Spleen (tissue), 11 donors: ENCODE measurements around the gene MCM5. TPM values are rescaled to one million over a fixed set of nuclear protein-coding genes. Genes with fewer than 3 reads are reported as not detected.

Source experiments
- DNase-seq: peaks from one replicate; pipeline ENCODE4 v3.0.0-alpha.2; 2020
- H3K27ac ChIP-seq, 8 donors: fragments of 200-600 bp; sonication (generic) in 7 of 8; 1 replicate in 4 of 8; 2 replicates in 4 of 8; pipeline versions ENCODE4 v1.5.0 to v1.8.0; 2016 to 2021; ENCODE audit warnings: inconsistent platforms in 4 of 8, mild to moderate bottlenecking in 4 of 8, moderate library complexity in 1 of 8
- H3K27me3 ChIP-seq, 7 donors: fragments of 200-600 bp; sonication (generic) in 6 of 7; replicated peaks in 1 of 7; 1 replicate in 4 of 7; 2 replicates in 3 of 7; pipeline versions ENCODE4 v1.5.0 to v1.8.0; 2016 to 2021; ENCODE audit warnings: inconsistent platforms in 3 of 7, mild to moderate bottlenecking in 1 of 7
- H3K36me3 ChIP-seq, 6 donors: fragments of 200-600 bp; sonication (generic) in 5 of 6; 1 replicate in 4 of 6; 2 replicates in 2 of 6; pipeline versions ENCODE4 v1.5.0 to v1.8.0; 2016 to 2021; ENCODE audit warnings: inconsistent platforms in 2 of 6
- H3K4me1 ChIP-seq, 6 donors: fragments of 200-600 bp; sonication (generic) in 5 of 6; 1 replicate in 3 of 6; 2 replicates in 3 of 6; pipeline versions ENCODE4 v1.5.0 to v1.8.0; 2016 to 2021; ENCODE audit warnings: inconsistent platforms in 3 of 6
- H3K4me3 ChIP-seq, 8 donors: fragments of 200-600 bp; sonication (generic) in 7 of 8; 1 replicate in 4 of 8; 2 replicates in 4 of 8; pipeline versions ENCODE4 v1.5.0 to v1.8.0; 2016 to 2021; ENCODE audit warnings: inconsistent platforms in 4 of 8, mild to moderate bottlenecking in 4 of 8, moderate library complexity in 2 of 8
- H3K9me3 ChIP-seq, 8 donors: fragments of 200-600 bp; sonication (generic) in 7 of 8; 1 replicate in 4 of 8; 2 replicates in 4 of 8; pipeline versions ENCODE4 v1.5.0 to v1.8.0; 2016 to 2021; ENCODE audit warnings: inconsistent platforms in 4 of 8
- CTCF ChIP-seq, 11 experiments: fragments of 200-600 bp in 7 of 11; fragments of 450-650 bp in 4 of 11; sonication (generic) in 4 of 11; IDR thresholded peaks in 8 of 11; conservative IDR thresholded peaks in 3 of 11; 1 replicate in 7 of 11; 2 replicates in 4 of 11; pipeline versions ENCODE4 v1.4.0 to v1.8.0; 2016 to 2021; ENCODE audit warnings: antibody characterized with exemption in 11 of 11, inconsistent platforms in 4 of 11, mild to moderate bottlenecking in 1 of 11
- POLR2A ChIP-seq, 3 donors: fragments of 450-650 bp; IDR thresholded peaks; one replicate each; pipeline ENCODE4 v1.5.1; 2017; ENCODE audit warnings: antibody characterized with exemption in 3 of 3, mild to moderate bottlenecking in 1 of 3
- POLR2AphosphoS5 ChIP-seq, 3 donors: sonication (generic); formaldehyde crosslinking; IDR thresholded peaks; one replicate each; pipeline ENCODE4 v1.5.1; 2017; ENCODE audit warnings: antibody characterized with exemption in 3 of 3
- WGBS, 5 donors: extraction: QIAGEN DNeasy Blood & Tissue Kit in 3 of 5; methylation state at CpG; one replicate each; pipeline versions ENCODE4 v1.1.5 to v1.1.7; 2013 to 2018; 5-methylcytosine and 5-hydroxymethylcytosine counted together
- intact Hi-C: fragments of 100-400 bp; cut with DNase I; formaldehyde crosslinking; loops from one replicate; pipeline ENCODE4 v1.15.0; 2023; ENCODE audit warnings: low total_unique reads
- polyA plus RNA-seq, 3 donors: library from polyadenylated mRNA; stranded (reverse); fragments of 200-250 nt; gene quantifications; one replicate each; pipeline ENCODE4 v1.2.1, GENCODE V29; 2013
- total RNA-seq, 7 donors: library from RNA; depleted of rRNA in 3 of 7; stranded (reverse); fragments of >200 nt in 3 of 7; fragmentation: NEBNext Ultra II Directional in 4 of 7; extraction: Animal tissue kit (Norgen Biotek cat#: 25700) in 4 of 7; gene quantifications; one replicate each; pipeline versions ENCODE4 v1.1.0 to v1.2.1, GENCODE V29; 2016 to 2021
- donor health status: healthy with polysubstance abuse.
- donor health status: DM: no; HTN: no; CAD: no; lungs with moderate emphysema.
- donor health status: DM: no; HTN: no; CAD: no.
- donor health status: Bipolar disorder and iron deficiency.
- donor health status: healthy.
- donor health status: DM: no; HTN: no; CAD: no.
- donor health status: DM: yes; HTN: yes; CAD: no.

The MCM5 gene
- total and polyA plus RNA-seq, 10 donors = 45.2 to 96.3 (median 56.5) TPM

- Histone ChIP-seq H3K27ac (peak overlapping the region in 7 of 8 donors; percentile 22 to 79 (median 51)), H3K4me1 (peaks cover 13 to 82% (median 53%) of the 10 kb centered on the region in 6 donors), H3K27me3 (no peaks in the 10 kb centered on the region), H3K9me3 (no peaks in the 10 kb centered on the region), H3K36me3 (peaks cover 0 to 26% (median 0%) of the 10 kb centered on the region in 6 donors), H3K4me3 (no peak overlapping the region)
- TF ChIP-seq POLR2A (IDR thresholded peaks at IDR 0.05) = no peak
- TF ChIP-seq POLR2AphosphoS5 (IDR thresholded peaks at IDR 0.05) = no peak
- TF ChIP-seq CTCF (IDR thresholded peaks at IDR 0.05 in 8 of 11, conservative IDR thresholded peaks at IDR 0.05 in 3 of 11) = no peak
- intact Hi-C loops = no loop called here
- WGBS, 5 donors = 62 to 75% (median 70%) methylated on average over 13 of the region's 13 CpGs
- no peak for DNase-seq
Observed at GRCh38 chr22:35397095-35397904, 2.6 kb upstream of the MCM5 start.

- intact Hi-C loops = no loop called here
- 96 to 100% (median 97%) methylated on average over 4 of the region's 4 CpGs for WGBS, 5 donors
Observed at GRCh38 chr22:35398591-35398973, 1.4 kb upstream of the MCM5 start.

GRCh38 chr22:35399114-35399677 lies 744 bp upstream of the MCM5 start:
- 74 to 81% (median 76%) methylated on average over 24 of the region's 24 CpGs for whole genome bisulfite sequencing, 5 donors
- intact Hi-C loops = no loop called here
- Histone ChIP-seq H3K27me3 (no peaks in the 10 kb centered on the region), H3K27ac (peak overlapping the region; percentile 65 to 87 (median 82)), H3K9me3 (no peaks in the 10 kb centered on the region), H3K4me3 (peak overlapping the region; percentile 83 to 99 (median 94)), H3K4me1 (peaks cover 13 to 85% (median 60%) of the 10 kb centered on the region in 6 donors), H3K36me3 (peaks cover 0 to 27% (median 15%) of the 10 kb centered on the region in 6 donors)
- no peak for DNase-seq
- TF ChIP-seq POLR2AphosphoS5 (IDR thresholded peaks at IDR 0.05) = no peak
- TF ChIP-seq POLR2A (IDR thresholded peaks at IDR 0.05) = no peak
- TF ChIP-seq CTCF (IDR thresholded peaks at IDR 0.05 in 8 of 11, conservative IDR thresholded peaks at IDR 0.05 in 3 of 11) = no peak

More at GRCh38 chr22:35398591-35398973, 1.4 kb upstream of the MCM5 start:
- no peak for TF ChIP-seq POLR2AphosphoS5 (IDR thresholded peaks at IDR 0.05)
- no peak for TF ChIP-seq POLR2A (IDR thresholded peaks at IDR 0.05)
- TF ChIP-seq CTCF (IDR thresholded peaks at IDR 0.05 in 8 of 11, conservative IDR thresholded peaks at IDR 0.05 in 3 of 11) = no peak
- Histone ChIP-seq H3K36me3 (peaks cover 0 to 26% (median 10%) of the 10 kb centered on the region in 6 donors), H3K4me3 (no peak overlapping the region), H3K4me1 (peaks cover 13 to 85% (median 59%) of the 10 kb centered on the region in 6 donors), H3K9me3 (no peaks in the 10 kb centered on the region), H3K27me3 (no peaks in the 10 kb centered on the region), H3K27ac (peak overlapping the region in 5 of 8 donors; percentile 32 to 86 (median 67))
- no peak for DNase-seq

- H3K36me3 ChIP-seq = peaks cover 0 to 40% (median 27%) of the 10 kb centered on the region in 6 donors
- TF ChIP-seq POLR2A (IDR thresholded peaks at IDR 0.05) (no peak), CTCF (IDR thresholded peaks at IDR 0.05 in 8 of 11, conservative IDR thresholded peaks at IDR 0.05 in 3 of 11) (no peak), POLR2AphosphoS5 (IDR thresholded peaks at IDR 0.05) (no peak)
- H3K27me3 ChIP-seq = no peaks in the 10 kb centered on the region
- H3K27ac ChIP-seq = peak overlapping the region in 6 of 8 donors; percentile 77 to 87 (median 86)
- DNase-seq = no peak
- H3K9me3 ChIP-seq = no peaks in the 10 kb centered on the region
- WGBS, 5 donors = 1 to 11% (median 1%) methylated on average over 4 to 20 of the region's 20 CpGs
- intact Hi-C loops = loop anchor here (10.0 kb wide), 1 partner anchor 46 kb away; no protein-coding TSS in a partner anchor
- H3K4me3 ChIP-seq = peak overlapping the region; percentile 83 to 99 (median 94)
- H3K4me1 ChIP-seq = peaks cover 13 to 88% (median 60%) of the 10 kb centered on the region in 6 donors
Observed at GRCh38 chr22:35400501-35400790, 506 bp downstream of the MCM5 start.
